ENCODE results near the gene RAD51B. TPM values are rescaled to one million over a fixed set of nuclear protein-coding genes. Genes with fewer than 3 reads are reported as not detected.

Gene RAD51B
- total and polyA plus RNA-seq, 9 of the 15 experiments (the other 6 are each of a cell fraction or from before 2014, with no cell fraction given): 8.5 to 17.3 (median 11.3) TPM

DNA sequence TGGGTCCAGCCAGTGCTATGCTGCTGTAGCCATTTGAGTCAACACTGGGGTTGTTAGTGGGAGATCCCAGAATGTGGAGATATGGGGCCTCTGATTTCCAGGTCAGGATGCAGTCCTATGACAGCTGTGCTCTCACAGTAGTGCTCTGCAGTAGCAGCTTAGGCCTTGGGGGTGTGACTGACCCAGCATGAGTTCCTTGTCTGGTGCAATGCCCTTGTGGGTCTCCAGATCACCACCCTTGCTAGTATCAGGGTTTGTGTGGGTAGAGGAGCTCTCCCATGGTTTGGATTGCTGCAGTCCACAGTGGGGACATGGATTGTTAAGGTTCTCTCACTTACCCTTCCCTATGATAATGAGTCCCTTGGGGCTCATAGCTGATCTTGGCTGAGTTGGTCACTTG, 113.7 kb downstream of the RAD51B start:
- Histone ChIP-seq H3K27ac (ENCODE audit: extremely low read depth, low read depth, low read length) (no peak overlapping the region), H3K27me3 (ENCODE audit: control insufficient read depth in 2 of 2, insufficient read depth in 2 of 2, low read length in 2 of 2) (no peaks in the 10 kb centered on the region), H3K9ac (ENCODE audit: insufficient read depth in 1 of 2, low read depth in 2 of 2, low read length in 2 of 2) (no peak overlapping the region; a peak in 1 of 4 replicates), H2AFZ (ENCODE audit: low read depth, low read length) (no peak overlapping the region), H3K9me3 (replicated peaks; ENCODE audit: control insufficient read depth, insufficient read depth, low read depth, low read length) (no peaks in the 10 kb centered on the region), H3K4me2 (ENCODE audit: insufficient read depth, low read length) (no peak overlapping the region), H3K4me3 (no peak overlapping the region), H3K4me1 (replicated peaks in 1 of 2; ENCODE audit: control insufficient read depth in 2 of 2, insufficient read depth in 2 of 2, low read length in 2 of 2) (no peaks in the 10 kb centered on the region; a peak in 1 of 5 replicates), H3K9me1 (ENCODE audit: control insufficient read depth, insufficient read depth, low read length) (no peaks in the 10 kb centered on the region), H3K79me2 (ENCODE audit: control insufficient read depth, insufficient read depth, low read length) (no peaks in the 10 kb centered on the region), H4K20me1 (replicated peaks; ENCODE audit: control insufficient read depth, insufficient read depth, low read length) (no peaks in the 10 kb centered on the region), H3K36me3 (ENCODE audit: control insufficient read depth, insufficient read depth, low read length) (no peaks in the 10 kb centered on the region)
- DNase-seq (ENCODE audit: extremely low read depth in 1 of 4, low spot score in 3 of 4) (no peak), ATAC-seq (no peak), FAIRE-seq (no peak)
- in situ Hi-C loops (cut with MboI) (loop anchor here (10.0 kb wide), 1 partner anchor 892 kb away; no protein-coding TSS in a partner anchor), intact Hi-C loops (cut with micrococcal nuclease) (no loop called here)
- CTCF ChIA-PET (ENCODE audit: low intra/inter-chr PET ratio): interaction anchor here (0.6 kb wide), 1 partner anchor 883 kb away, joined by 4 read pairs; no protein-coding TSS in a partner anchor
- POLR2A ChIA-PET: interaction anchor here (0.6 kb wide), 1 partner anchor 117 kb away, joined by 3 read pairs; the partner anchor contains the start of gene ZFYVE26
- no TSS peak for BruUV-seq (replicated peaks)
- TF ChIP-seq, protein P1, sequence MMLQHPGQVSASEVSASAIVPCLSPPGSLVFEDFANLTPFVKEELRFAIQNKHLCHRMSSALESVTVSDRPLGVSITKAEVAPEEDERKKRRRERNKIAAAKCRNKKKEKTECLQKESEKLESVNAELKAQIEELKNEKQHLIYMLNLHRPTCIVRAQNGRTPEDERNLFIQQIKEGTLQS (IDR thresholded peaks at IDR 0.05): no peak
- TF ChIP-seq, protein P1 (CRISPR knock-in tag; conservative IDR thresholded peaks at IDR 0.05): no peak
- TF ChIP-seq ZNF79 (CRISPR knock-in tag; IDR thresholded peaks at IDR 0.05; ENCODE audit: low read depth): no peak
- TF ChIP-seq FOXM1 (IDR thresholded peaks at IDR 0.05; ENCODE audit: low read depth): no peak
- no peak for TF ChIP-seq FOXM1 (CRISPR knock-in tag; IDR thresholded peaks at IDR 0.05; ENCODE audit: low read depth)
- no peak for TF ChIP-seq PML (IDR thresholded peaks at IDR 0.05; ENCODE audit: low read length)
- no peak for TF ChIP-seq U2AF1 (optimal IDR thresholded peaks at IDR 0.05; ENCODE audit: low read depth, low read length)
- TF ChIP-seq MCM3 (IDR thresholded peaks at IDR 0.05): no peak
- TF ChIP-seq, protein P2, sequence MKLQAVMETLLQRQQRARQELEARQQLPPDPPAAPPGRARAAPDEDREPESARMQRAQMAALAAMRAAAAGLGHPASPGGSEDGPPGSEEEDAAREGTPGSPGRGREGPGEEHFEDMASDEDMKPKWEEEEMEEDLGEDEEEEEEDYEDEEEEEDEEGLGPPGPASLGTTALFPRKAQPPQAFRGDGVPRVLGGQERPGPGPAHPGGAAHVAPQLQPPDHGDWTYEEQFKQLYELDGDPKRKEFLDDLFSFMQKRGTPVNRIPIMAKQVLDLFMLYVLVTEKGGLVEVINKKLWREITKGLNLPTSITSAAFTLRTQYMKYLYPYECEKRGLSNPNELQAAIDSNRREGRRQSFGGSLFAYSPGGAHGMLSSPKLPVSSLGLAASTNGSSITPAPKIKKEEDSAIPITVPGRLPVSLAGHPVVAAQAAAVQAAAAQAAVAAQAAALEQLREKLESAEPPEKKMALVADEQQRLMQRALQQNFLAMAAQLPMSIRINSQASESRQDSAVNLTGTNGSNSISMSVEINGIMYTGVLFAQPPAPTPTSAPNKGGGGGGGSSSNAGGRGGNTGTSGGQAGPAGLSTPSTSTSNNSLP (IDR thresholded peaks at IDR 0.05; ENCODE audit: borderline replicate concordance, low read depth, low read length): no peak
- TF ChIP-seq SMARCB1 (IDR thresholded peaks at IDR 0.05; ENCODE audit: insufficient read length, low read depth): no peak
- TF ChIP-seq, protein P3, sequence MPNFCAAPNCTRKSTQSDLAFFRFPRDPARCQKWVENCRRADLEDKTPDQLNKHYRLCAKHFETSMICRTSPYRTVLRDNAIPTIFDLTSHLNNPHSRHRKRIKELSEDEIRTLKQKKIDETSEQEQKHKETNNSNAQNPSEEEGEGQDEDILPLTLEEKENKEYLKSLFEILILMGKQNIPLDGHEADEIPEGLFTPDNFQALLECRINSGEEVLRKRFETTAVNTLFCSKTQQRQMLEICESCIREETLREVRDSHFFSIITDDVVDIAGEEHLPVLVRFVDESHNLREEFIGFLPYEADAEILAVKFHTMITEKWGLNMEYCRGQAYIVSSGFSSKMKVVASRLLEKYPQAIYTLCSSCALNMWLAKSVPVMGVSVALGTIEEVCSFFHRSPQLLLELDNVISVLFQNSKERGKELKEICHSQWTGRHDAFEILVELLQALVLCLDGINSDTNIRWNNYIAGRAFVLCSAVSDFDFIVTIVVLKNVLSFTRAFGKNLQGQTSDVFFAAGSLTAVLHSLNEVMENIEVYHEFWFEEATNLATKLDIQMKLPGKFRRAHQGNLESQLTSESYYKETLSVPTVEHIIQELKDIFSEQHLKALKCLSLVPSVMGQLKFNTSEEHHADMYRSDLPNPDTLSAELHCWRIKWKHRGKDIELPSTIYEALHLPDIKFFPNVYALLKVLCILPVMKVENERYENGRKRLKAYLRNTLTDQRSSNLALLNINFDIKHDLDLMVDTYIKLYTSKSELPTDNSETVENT (CRISPR knock-in tag; IDR thresholded peaks at IDR 0.05): no peak
- TF ChIP-seq, protein P4, sequence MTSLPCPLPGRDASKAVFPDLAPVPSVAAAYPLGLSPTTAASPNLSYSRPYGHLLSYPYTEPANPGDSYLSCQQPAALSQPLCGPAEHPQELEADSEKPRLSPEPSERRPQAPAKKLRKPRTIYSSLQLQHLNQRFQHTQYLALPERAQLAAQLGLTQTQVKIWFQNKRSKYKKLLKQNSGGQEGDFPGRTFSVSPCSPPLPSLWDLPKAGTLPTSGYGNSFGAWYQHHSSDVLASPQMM (CRISPR knock-in tag; IDR thresholded peaks at IDR 0.05): no peak
- TF ChIP-seq TFAM (CRISPR knock-in tag; conservative IDR thresholded peaks at IDR 0.05): no peak

Data from K562 (cell line).